Ramos (cell line): ENCODE measurements around the gene AOPEP.

Experiments
- in situ Hi-C: fragments of 300-500 bp; cut with MboI; formaldehyde crosslinking; loops from one replicate; pipeline ENCODE4 v1.14.3; 2022; ENCODE audit warnings: low sequenced_read_pairs; ENCODE audit not compliant: unreplicated experiment

The AOPEP gene

GRCh38 chr9:95131023-95131943 lies 404.8 kb downstream of the AOPEP start:
- in situ Hi-C loops = no loop called here

- in situ Hi-C loops = no loop called here
Observed at GRCh38 chr9:95132366-95133324, 406.1 kb downstream of the AOPEP start.

- in situ Hi-C loops = no loop called here
Observed at GRCh38 chr9:95133325-95133705, 406.8 kb downstream of the AOPEP start.

- in situ Hi-C loops = no loop called here
Observed at GRCh38 chr9:95134457-95134881, 408.0 kb downstream of the AOPEP start.

GRCh38 chr9:95135756-95136155 lies 409.3 kb downstream of the AOPEP start:
- in situ Hi-C loops = no loop called here
